B cell (primary cell): ENCODE measurements around the gene PHACTR3.

ENCODE experiments used
- CTCF ChIP-seq: fragments of 200-600 bp; IDR thresholded peaks from one replicate; pipeline ENCODE4 v1.8.0; 2022; ENCODE audit warnings: antibody characterized with exemption, mild to moderate bottlenecking
- EZH2 ChIP-seq: IDR thresholded peaks from 2 replicates; pipeline ENCODE4 v1.6.1; 2012; ENCODE audit warnings: borderline replicate concordance, low read depth, mild to moderate bottlenecking, moderate library complexity, low read length; ENCODE audit not compliant: insufficient read depth, poor library complexity, severe bottlenecking

GRCh38 chr20:59789686-59790085 is 185.3 kb downstream of the PHACTR3 start:
- TF ChIP-seq EZH2 (no peak), CTCF (no peak)
